ENCODE data around the gene ASB3.
"Not testable (repeated sequence)": the region's sequence is repeated elsewhere in the genome, so short reads cannot be mapped to it uniquely, and the experiment has no call there.

ASB3 gene

GRCh38 chr2:53668624-53669026, 118.1 kb downstream of the ASB3 start:
- H3K27ac ChIP-seq (ENCODE audit: low read depth in 2 of 2, low read length in 2 of 2), result no peak overlapping the region
- no peaks in the 10 kb centered on the region for H3K4me1 ChIP-seq (ENCODE audit: control insufficient read depth in 2 of 2, insufficient read depth in 2 of 2, low read length in 2 of 2)
- no peaks in the 10 kb centered on the region for H3K9me3 ChIP-seq (ENCODE audit: control insufficient read depth in 2 of 2, low read length in 2 of 2)
- H3K36me3 ChIP-seq (ENCODE audit: control insufficient read depth in 2 of 2, insufficient read depth in 2 of 2, low read length in 2 of 2), result no peaks in the 10 kb centered on the region
- H3K27me3 ChIP-seq (ENCODE audit: control insufficient read depth in 2 of 2, insufficient read depth in 2 of 2, low read length in 2 of 2), result no peaks in the 10 kb centered on the region
- no peak overlapping the region for H3K9ac ChIP-seq (ENCODE audit: low read depth in 1 of 2, low read length in 2 of 2)
- H3K4me3 ChIP-seq (ENCODE audit: low read length in 2 of 2), result no peak overlapping the region

DNA sequence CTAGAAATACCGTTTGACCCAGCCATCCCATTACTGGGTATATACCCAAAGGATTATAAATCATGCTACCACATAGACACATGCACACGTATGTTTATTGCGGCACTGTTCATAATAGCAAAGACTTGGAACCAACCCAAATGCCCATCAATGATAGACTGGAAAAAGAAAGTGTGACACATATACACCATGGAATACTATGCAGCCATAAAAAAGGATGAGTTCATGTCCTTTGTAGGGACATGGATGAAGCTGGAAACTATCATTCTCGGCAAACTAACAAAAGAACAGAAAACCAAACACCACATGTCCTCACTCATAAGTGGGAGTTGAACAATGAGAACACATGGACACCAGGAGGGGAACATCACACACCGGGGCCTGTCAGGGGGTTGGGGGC, 119.6 kb downstream of the ASB3 start:
- H3K4me3 ChIP-seq (ENCODE audit: low read length in 2 of 2); H3K27ac ChIP-seq (ENCODE audit: low read depth in 2 of 2, low read length in 2 of 2); H3K9me3 ChIP-seq (ENCODE audit: control insufficient read depth in 2 of 2, low read length in 2 of 2); H3K36me3 ChIP-seq (ENCODE audit: control insufficient read depth in 2 of 2, insufficient read depth in 2 of 2, low read length in 2 of 2); H3K27me3 ChIP-seq (ENCODE audit: control insufficient read depth in 2 of 2, insufficient read depth in 2 of 2, low read length in 2 of 2); H3K4me1 ChIP-seq (ENCODE audit: control insufficient read depth in 2 of 2, insufficient read depth in 2 of 2, low read length in 2 of 2); H3K9ac ChIP-seq (ENCODE audit: low read depth in 1 of 2, low read length in 2 of 2): not testable (repeated sequence)

DNA sequence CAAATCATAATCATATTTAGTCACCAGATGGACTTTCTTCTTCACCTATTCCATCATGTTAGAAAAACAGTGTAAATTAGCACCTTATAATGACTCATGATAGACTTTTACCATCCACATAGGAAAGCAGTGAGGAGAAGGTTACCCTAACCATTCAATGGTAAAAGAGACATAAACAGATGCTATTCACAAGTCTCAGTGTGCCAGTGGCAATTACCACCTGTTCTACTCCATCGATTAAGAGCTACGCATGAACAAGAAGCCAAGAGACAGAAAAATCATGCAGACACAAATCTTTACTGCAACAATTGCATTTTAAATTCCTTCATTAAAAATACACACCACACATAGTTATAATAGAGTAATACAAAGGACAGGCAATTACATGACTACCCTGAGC, 125.9 kb downstream of the ASB3 start:
- no peaks in the 10 kb centered on the region for H3K4me1 ChIP-seq (ENCODE audit: control insufficient read depth in 2 of 2, insufficient read depth in 2 of 2, low read length in 2 of 2)
- no peak overlapping the region for H3K27ac ChIP-seq (ENCODE audit: low read depth in 2 of 2, low read length in 2 of 2)
- H3K9ac ChIP-seq (ENCODE audit: low read depth in 1 of 2, low read length in 2 of 2), result no peak overlapping the region
- no peaks in the 10 kb centered on the region for H3K27me3 ChIP-seq (ENCODE audit: control insufficient read depth in 2 of 2, insufficient read depth in 2 of 2, low read length in 2 of 2)
- no peak overlapping the region for H3K4me3 ChIP-seq (ENCODE audit: low read length in 2 of 2)
- H3K9me3 ChIP-seq (ENCODE audit: control insufficient read depth in 2 of 2, low read length in 2 of 2), result no peaks in the 10 kb centered on the region
- H3K36me3 ChIP-seq (ENCODE audit: control insufficient read depth in 2 of 2, insufficient read depth in 2 of 2, low read length in 2 of 2), result no peaks in the 10 kb centered on the region

DNA sequence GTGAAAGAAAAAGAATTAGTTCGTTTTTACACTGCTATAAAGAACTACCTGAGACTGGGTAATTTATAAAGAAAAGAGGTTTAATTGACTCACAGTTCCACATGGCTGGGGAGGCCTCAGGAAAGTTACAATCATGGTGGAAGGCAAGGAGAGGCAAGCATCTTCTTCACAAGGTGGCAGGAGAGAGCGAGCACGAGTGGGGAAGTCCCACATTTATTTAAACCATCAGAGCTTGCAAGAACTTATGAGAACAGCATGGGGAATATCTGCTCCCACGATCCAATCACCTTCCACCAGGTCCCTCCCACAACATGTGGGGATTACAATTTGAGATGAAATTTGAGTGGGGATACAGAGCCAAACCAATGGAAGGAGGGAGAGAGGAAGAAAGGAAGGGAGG, 128.3 kb downstream of the ASB3 start:
- not testable (repeated sequence) for H3K9me3 ChIP-seq (ENCODE audit: control insufficient read depth in 2 of 2, low read length in 2 of 2); H3K4me1 ChIP-seq (ENCODE audit: control insufficient read depth in 2 of 2, insufficient read depth in 2 of 2, low read length in 2 of 2); H3K9ac ChIP-seq (ENCODE audit: low read depth in 1 of 2, low read length in 2 of 2); H3K27me3 ChIP-seq (ENCODE audit: control insufficient read depth in 2 of 2, insufficient read depth in 2 of 2, low read length in 2 of 2); H3K27ac ChIP-seq (ENCODE audit: low read depth in 2 of 2, low read length in 2 of 2); H3K36me3 ChIP-seq (ENCODE audit: control insufficient read depth in 2 of 2, insufficient read depth in 2 of 2, low read length in 2 of 2); H3K4me3 ChIP-seq (ENCODE audit: low read length in 2 of 2)

GRCh38 chr2:53655256-53655655, 131.5 kb downstream of the ASB3 start:
- Histone ChIP-seq H3K9ac (ENCODE audit: low read depth in 1 of 2, low read length in 2 of 2) (no peak overlapping the region), H3K27ac (ENCODE audit: low read depth in 2 of 2, low read length in 2 of 2) (no peak overlapping the region), H3K4me1 (ENCODE audit: control insufficient read depth in 2 of 2, insufficient read depth in 2 of 2, low read length in 2 of 2) (no peaks in the 10 kb centered on the region), H3K36me3 (ENCODE audit: control insufficient read depth in 2 of 2, insufficient read depth in 2 of 2, low read length in 2 of 2) (no peaks in the 10 kb centered on the region), H3K9me3 (ENCODE audit: control insufficient read depth in 2 of 2, low read length in 2 of 2) (no peaks in the 10 kb centered on the region), H3K27me3 (ENCODE audit: control insufficient read depth in 2 of 2, insufficient read depth in 2 of 2, low read length in 2 of 2) (no peaks in the 10 kb centered on the region), H3K4me3 (ENCODE audit: low read length in 2 of 2) (no peak overlapping the region)

- Histone ChIP-seq H3K27ac (ENCODE audit: low read depth in 2 of 2, low read length in 2 of 2) (no peak overlapping the region), H3K36me3 (ENCODE audit: control insufficient read depth in 2 of 2, insufficient read depth in 2 of 2, low read length in 2 of 2) (no peaks in the 10 kb centered on the region), H3K9me3 (ENCODE audit: control insufficient read depth in 2 of 2, low read length in 2 of 2) (no peaks in the 10 kb centered on the region), H3K27me3 (ENCODE audit: control insufficient read depth in 2 of 2, insufficient read depth in 2 of 2, low read length in 2 of 2) (no peaks in the 10 kb centered on the region), H3K9ac (ENCODE audit: low read depth in 1 of 2, low read length in 2 of 2) (no peak overlapping the region), H3K4me1 (ENCODE audit: control insufficient read depth in 2 of 2, insufficient read depth in 2 of 2, low read length in 2 of 2) (no peaks in the 10 kb centered on the region), H3K4me3 (ENCODE audit: low read length in 2 of 2) (no peak overlapping the region)
Observed at GRCh38 chr2:53654396-53654795, 132.4 kb downstream of the ASB3 start.

GRCh38 chr2:53652131-53652530, 134.6 kb downstream of the ASB3 start:
- no peaks in the 10 kb centered on the region for H3K36me3 ChIP-seq (ENCODE audit: control insufficient read depth in 2 of 2, insufficient read depth in 2 of 2, low read length in 2 of 2)

DNA sequence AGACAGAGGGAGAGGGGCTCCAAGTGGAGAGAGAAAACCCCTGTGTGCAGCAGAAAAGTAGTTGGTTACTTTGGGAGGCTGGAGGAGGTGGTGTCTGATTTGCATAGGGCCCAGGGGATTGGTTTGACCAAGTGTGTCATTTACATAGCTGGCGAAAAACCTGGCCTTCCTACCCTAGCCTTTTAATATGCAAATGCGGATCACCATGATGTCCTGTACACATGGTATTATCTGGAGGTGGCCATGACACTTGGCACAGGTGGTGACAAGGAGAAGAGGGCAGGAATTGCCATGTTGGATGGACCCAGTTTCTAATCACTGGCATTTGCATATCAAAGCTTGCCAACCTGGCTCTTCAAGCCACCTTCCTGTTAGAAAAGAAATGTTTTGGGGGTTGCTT, 140.0 kb downstream of the ASB3 start:
- no peaks in the 10 kb centered on the region for H3K4me1 ChIP-seq (ENCODE audit: control insufficient read depth in 2 of 2, insufficient read depth in 2 of 2, low read length in 2 of 2)
- H3K27me3 ChIP-seq (ENCODE audit: control insufficient read depth in 2 of 2, insufficient read depth in 2 of 2, low read length in 2 of 2), result no peaks in the 10 kb centered on the region
- H3K36me3 ChIP-seq (ENCODE audit: control insufficient read depth in 2 of 2, insufficient read depth in 2 of 2, low read length in 2 of 2), result no peaks in the 10 kb centered on the region
- H3K4me3 ChIP-seq (ENCODE audit: low read length in 2 of 2), result no peak overlapping the region
- H3K9me3 ChIP-seq (ENCODE audit: control insufficient read depth in 2 of 2, low read length in 2 of 2), result no peaks in the 10 kb centered on the region
- no peak overlapping the region for H3K9ac ChIP-seq (ENCODE audit: low read depth in 1 of 2, low read length in 2 of 2)
- H3K27ac ChIP-seq (ENCODE audit: low read depth in 2 of 2, low read length in 2 of 2), result no peak overlapping the region

More at GRCh38 chr2:53652131-53652530, 134.6 kb downstream of the ASB3 start:
- H3K9me3 ChIP-seq (ENCODE audit: control insufficient read depth in 2 of 2, low read length in 2 of 2), result no peaks in the 10 kb centered on the region
- no peaks in the 10 kb centered on the region for H3K27me3 ChIP-seq (ENCODE audit: control insufficient read depth in 2 of 2, insufficient read depth in 2 of 2, low read length in 2 of 2)
- H3K27ac ChIP-seq (ENCODE audit: low read depth in 2 of 2, low read length in 2 of 2), result no peak overlapping the region
- H3K4me3 ChIP-seq (ENCODE audit: low read length in 2 of 2), result no peak overlapping the region
- H3K4me1 ChIP-seq (ENCODE audit: control insufficient read depth in 2 of 2, insufficient read depth in 2 of 2, low read length in 2 of 2), result no peaks in the 10 kb centered on the region
- H3K9ac ChIP-seq (ENCODE audit: low read depth in 1 of 2, low read length in 2 of 2), result no peak overlapping the region

- Histone ChIP-seq H3K27ac (ENCODE audit: low read depth in 2 of 2, low read length in 2 of 2) (no peak overlapping the region), H3K36me3 (ENCODE audit: control insufficient read depth in 2 of 2, insufficient read depth in 2 of 2, low read length in 2 of 2) (no peaks in the 10 kb centered on the region), H3K9ac (ENCODE audit: low read depth in 1 of 2, low read length in 2 of 2) (no peak overlapping the region), H3K27me3 (ENCODE audit: control insufficient read depth in 2 of 2, insufficient read depth in 2 of 2, low read length in 2 of 2) (no peaks in the 10 kb centered on the region), H3K4me1 (ENCODE audit: control insufficient read depth in 2 of 2, insufficient read depth in 2 of 2, low read length in 2 of 2) (no peaks in the 10 kb centered on the region), H3K4me3 (ENCODE audit: low read length in 2 of 2) (no peak overlapping the region), H3K9me3 (ENCODE audit: control insufficient read depth in 2 of 2, low read length in 2 of 2) (no peaks in the 10 kb centered on the region)
Observed at GRCh38 chr2:53641290-53641689, 145.5 kb downstream of the ASB3 start.

DNA sequence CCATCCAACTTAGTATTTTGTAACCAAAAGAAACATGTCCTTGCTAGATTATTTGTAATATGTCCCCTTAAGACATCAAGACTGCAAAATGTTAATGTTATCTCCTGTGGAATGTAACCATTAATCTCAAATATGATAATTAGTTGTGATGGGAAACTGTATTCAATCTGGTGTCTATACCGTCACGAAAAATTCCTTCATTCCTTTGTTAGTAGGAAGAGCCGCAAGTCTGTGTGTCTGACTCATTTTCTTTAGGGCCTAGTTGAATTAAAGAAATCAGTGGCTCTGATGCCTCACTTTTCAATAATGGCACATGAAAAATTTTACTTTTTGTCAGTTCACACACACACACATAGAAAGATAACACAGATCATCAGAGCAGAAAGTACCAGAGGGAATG, 146.3 kb downstream of the ASB3 start:
- Histone ChIP-seq H3K4me1 (ENCODE audit: control insufficient read depth in 2 of 2, insufficient read depth in 2 of 2, low read length in 2 of 2) (no peaks in the 10 kb centered on the region), H3K4me3 (ENCODE audit: low read length in 2 of 2) (no peak overlapping the region), H3K27ac (ENCODE audit: low read depth in 2 of 2, low read length in 2 of 2) (no peak overlapping the region)

DNA sequence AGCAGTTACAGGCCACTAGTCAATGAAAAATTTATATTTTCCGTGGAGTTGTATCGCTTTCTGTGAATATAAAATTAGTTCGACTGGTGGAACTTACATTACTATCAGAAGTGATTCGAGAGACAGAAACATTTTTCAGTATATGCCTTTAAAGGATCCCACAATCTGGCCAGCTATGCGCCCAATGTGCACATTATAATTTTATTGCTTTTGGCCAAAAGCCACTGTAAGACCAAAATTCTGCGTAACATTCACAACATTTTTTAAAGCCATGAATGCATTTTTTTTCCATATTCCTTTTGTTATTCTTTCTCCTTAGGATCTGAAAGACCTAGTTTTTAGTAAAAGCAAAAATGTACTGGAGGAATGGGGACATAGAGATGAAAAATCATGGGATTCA, 150.2 kb downstream of the ASB3 start:
- Histone ChIP-seq H3K4me3 (ENCODE audit: low read length in 2 of 2) (no peak overlapping the region), H3K9ac (ENCODE audit: low read depth in 1 of 2, low read length in 2 of 2) (no peak overlapping the region), H3K4me1 (ENCODE audit: control insufficient read depth in 2 of 2, insufficient read depth in 2 of 2, low read length in 2 of 2) (no peaks in the 10 kb centered on the region), H3K27me3 (ENCODE audit: control insufficient read depth in 2 of 2, insufficient read depth in 2 of 2, low read length in 2 of 2) (no peaks in the 10 kb centered on the region), H3K27ac (ENCODE audit: low read depth in 2 of 2, low read length in 2 of 2) (no peak overlapping the region), H3K36me3 (ENCODE audit: control insufficient read depth in 2 of 2, insufficient read depth in 2 of 2, low read length in 2 of 2) (no peaks in the 10 kb centered on the region), H3K9me3 (ENCODE audit: control insufficient read depth in 2 of 2, low read length in 2 of 2) (no peaks in the 10 kb centered on the region)

More for the DNA sequence above, 146.3 kb downstream of the ASB3 start:
- H3K36me3 ChIP-seq (ENCODE audit: control insufficient read depth in 2 of 2, insufficient read depth in 2 of 2, low read length in 2 of 2), result no peaks in the 10 kb centered on the region
- H3K9ac ChIP-seq (ENCODE audit: low read depth in 1 of 2, low read length in 2 of 2), result no peak overlapping the region
- no peaks in the 10 kb centered on the region for H3K27me3 ChIP-seq (ENCODE audit: control insufficient read depth in 2 of 2, insufficient read depth in 2 of 2, low read length in 2 of 2)
- H3K9me3 ChIP-seq (ENCODE audit: control insufficient read depth in 2 of 2, low read length in 2 of 2), result no peaks in the 10 kb centered on the region
